HL-60/S4 (cell line): Measurements from ENCODE around the gene SPATA25.
"Not testable (repeated sequence)": the region's sequence is repeated elsewhere in the genome, so short reads cannot be mapped to it uniquely, and the experiment has no call there.

Experiments used
- in situ Hi-C: fragments of 300-500 bp; cut with MboI; formaldehyde crosslinking; loops from 2 replicates; pipeline ENCODE4 v1.14.3; 2022; ENCODE audit warnings: low sequenced_read_pairs

SPATA25 gene

GRCh38 chr20:45887346-45887715, at the start of gene SPATA25:
SPATA25 (minus strand) TSS chr20:45887622; CDS start chr20:45887590, 32 bp downstream.
- in situ Hi-C loops, result no loop called here

GRCh38 chr20:45935416-45936046, 48.1 kb upstream of the SPATA25 start:
- in situ Hi-C loops, result no loop called here

DNA sequence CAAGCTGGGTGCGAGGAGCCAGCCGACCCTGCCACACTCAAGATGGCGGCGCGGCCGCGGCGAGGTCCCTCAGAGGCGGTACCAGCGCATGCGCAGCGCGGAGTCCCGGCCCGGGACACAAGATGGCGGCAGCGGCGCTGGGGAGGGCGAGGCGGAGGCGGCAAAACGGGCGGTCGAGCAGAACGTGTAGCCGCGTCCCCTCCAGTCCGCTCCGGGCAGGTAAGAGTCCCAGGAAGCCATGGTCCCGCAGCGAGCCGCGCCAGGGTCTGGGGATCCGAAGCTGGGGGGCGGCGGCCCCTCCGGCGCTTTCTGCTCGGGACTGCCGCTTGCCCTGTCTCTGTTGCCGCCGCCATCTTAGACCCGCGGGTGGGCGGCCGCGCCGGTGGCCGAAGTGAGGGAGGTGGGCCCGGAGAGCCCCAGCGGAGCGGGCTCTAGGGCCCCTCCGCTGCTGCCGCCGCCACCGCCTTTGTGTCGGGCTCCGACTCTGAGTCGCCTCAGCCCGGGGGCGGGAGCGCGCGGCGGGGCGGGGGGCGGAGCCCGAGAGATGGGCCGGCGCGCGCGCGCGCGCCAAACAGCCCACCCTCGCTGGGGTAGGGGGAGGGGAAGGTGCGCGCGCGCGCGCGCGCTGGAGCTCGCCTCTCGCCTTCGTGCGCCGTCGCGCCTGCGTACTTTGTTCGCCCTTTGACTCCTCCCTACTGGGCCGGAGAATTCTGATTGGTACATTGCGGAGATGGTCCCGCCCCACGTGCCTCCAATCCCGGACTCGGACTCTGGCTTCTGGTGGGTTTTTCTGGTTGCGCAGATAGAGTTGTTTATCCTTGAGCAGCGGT, 47.4 kb upstream of the SPATA25 start, which contains the start of gene PCIF1:
Gene PCIF1 (plus strand): TSS at position 98 of the 830 bp plus-strand sequence. CDS start 4,317 bp downstream, outside the sequence.
- in situ Hi-C loops, result no loop called here

DNA sequence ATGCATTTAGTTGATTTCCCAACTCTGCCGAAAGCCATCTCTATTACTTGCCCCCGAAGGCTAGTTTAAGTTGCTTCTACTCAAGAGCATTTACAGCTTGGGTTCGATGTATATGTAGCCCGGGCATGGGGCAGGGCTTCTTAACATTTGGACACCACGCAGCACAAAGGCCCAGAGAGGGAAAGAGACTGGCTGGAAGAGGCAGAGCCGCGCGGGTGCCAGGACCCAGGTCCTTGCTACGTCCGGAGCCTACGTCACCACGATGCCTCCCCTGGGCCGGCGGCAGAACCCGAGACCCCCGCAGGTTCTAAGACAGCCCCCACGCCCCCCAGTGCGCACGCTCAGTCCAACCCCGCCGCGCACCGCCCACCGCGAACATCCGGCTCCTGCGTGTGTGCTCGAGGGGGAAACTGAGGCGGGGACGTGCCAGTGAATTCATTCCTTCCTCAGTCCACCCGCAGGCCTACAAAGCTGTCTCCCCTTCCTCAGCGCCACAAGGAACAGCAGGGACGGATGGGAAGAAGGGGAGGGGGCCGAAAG, 46.7 kb upstream of the SPATA25 start:
- in situ Hi-C loops, result no loop called here

DNA sequence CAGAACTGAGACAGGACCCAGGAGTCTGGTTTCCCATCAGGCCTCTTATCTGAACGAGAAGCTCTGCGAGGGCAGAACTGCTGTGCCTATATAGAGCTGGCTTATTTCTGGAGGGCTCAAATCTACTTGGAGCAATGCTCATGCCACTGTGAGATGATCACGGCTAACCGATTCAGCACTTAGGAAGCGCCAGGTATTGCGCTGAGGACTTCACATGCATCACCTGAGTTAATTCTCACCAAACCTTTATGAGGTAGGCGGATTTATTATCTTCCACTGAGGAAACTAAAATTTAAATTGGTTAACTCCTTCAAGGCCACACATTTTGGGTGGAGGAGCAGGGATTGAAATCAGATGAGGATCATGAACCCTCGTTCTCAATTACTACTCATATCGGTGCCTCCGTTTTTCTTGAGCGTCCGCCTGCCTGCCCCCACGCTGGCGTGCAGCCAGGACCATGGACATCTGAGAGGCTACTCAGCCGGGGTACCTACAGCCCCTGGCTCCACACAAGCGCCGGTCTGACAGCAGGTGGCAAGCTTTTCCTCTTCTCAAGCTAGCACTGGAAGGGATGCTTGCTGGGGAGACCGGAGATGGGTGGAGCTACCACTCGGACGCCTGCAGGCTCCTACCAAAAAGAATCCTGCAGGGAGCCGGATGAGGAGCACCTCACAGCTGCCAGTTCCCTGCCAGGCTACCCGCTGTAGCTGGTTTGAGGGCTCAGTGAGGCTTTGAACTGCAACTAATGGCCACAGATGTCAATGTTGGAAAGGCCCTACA, 46.0 kb upstream of the SPATA25 start:
- in situ Hi-C loops, result no loop called here

DNA sequence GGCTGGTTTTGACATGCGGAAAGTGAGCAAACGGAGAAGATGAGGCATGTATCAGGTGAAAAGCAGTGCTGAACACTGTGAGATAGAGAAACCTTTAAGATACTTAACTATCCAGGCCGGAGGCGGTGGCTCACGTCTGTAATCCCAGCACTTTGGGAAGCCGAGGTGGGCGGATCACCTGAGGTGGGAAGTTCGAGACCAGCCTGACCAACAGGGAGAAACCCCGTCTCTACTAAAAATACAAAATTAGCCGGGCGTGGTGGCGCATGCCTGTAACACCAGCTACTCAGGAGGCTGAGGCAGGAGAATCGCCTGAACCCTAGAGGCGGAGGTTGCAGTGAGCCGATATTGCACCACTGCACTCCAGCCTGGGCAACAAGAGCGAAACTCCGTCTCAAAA, 44.3 kb upstream of the SPATA25 start:
- in situ Hi-C loops, result not testable (repeated sequence)

DNA sequence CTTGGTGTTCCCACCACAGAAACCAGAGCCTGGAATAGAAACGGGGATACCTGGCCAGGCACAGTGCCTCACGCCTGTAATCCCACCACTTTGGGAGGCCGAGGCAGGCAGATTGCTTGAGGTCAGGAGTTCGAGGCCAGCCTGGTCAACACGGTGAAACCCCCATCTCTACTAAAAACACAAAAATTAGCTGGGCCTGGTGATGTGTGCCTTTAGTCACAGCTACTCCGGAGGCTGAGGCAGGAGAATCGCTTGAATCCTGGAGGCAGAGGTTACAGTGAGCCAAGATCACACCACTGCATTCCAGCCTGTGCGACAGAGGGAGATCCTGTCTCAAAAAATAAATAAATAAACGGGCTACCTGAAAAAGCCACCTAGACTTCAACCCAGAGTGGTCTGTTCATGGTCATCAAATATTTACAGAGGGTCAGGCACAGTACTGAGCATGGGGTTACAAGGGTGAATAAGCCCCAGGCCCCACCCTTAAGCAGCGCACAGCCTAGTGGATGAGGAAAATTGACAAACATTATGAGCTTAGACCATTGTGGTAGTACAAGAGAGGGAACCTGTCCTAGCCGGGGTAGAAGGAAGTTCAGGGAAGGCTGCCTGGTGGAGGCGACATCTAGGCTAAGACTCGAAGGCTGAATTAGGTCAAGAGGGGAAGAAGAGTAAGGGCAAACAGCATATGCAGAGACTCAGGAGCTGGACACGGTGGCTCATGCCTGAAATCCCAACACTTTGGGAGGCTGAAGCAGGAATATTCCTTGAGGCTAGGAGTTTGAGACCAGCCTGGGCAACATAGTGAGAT, 39.9 kb upstream of the SPATA25 start:
- in situ Hi-C loops, result no loop called here

- in situ Hi-C loops, result no loop called here
Observed at GRCh38 chr20:45926731-45927070, 39.3 kb upstream of the SPATA25 start.

- in situ Hi-C loops, result no loop called here
Observed at GRCh38 chr20:45925821-45926506, 38.5 kb upstream of the SPATA25 start.

DNA sequence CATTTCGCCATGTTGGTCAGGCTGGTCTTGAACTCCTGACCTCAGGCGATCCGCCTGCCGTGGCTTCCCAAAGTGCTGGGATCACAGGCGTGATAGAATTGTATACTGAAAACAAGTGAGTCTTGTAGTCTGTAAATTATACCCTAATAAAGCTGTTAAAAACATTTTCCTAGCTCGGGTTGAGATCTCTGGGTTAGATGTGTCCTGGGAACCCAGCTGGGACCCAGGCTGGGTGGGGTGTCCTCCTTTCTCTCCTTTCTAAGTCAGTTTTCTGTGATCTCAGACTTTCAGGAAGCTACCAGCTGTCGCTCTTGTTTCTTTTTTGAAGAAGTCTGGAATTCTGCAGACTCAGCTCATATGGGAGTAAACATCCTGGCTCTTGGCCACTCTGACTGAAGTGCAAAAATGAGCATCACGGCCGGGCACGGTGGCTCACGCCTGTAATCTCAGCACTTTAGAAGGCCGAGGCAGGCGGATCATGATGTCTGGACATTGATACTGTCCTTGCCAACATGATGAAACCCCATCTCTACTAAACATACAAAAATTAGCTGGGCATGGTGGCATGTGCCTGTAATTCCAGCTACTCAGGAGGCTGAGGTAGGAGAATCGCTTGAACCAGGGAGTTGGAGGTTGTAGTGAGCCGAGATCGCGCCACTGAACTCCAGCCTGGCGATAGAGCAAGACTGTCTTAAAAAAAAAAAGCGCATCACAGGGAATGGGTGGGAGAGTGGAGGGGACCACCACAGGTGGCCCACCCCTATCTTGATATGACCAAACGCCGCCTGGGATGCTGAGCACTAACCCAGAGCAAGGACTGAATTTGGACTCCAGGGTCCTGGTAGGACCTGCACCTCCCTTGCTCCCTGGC, 37.2 kb upstream of the SPATA25 start:
- in situ Hi-C loops, result no loop called here

DNA sequence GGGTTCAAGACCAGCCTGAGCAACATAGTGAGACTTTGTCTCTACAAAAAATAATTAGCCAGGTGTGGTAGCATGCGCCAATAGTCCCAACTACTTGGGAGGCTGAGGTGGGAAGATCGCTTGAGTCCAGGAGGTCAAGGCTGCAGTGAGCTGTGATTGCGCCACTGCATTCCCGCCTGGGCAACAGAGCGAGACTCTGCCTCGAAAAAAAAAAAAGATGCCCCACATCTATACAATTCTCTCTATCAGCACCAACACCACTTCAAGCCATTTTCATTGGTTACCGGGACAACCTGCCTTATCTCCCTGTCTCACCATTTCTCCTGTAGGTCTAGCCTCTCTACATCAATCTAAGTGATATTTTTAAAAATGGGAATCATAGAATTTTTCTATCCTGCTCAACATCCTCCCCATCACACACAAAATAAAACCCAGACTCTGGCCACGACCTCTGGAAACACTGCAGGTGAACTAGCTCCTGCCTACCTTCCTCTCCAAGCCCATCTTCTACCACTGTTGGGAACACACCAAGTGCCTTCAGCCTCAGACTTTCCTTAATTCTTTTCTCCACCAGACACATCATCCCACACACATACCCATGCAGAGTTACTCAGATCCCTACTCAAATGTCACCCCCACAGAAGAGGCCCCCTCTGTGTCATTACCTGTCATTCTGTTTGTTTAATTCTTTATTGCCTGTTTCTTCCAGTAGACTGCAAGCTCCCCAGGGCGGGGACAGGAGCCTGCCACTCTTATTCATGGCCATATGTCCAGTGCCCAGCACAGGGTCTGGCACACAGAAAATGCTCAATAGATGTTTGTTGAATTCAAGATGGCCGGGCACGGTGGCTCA, 34.1 kb upstream of the SPATA25 start:
- in situ Hi-C loops, result no loop called here

GRCh38 chr20:45920462-45921336, 33.3 kb upstream of the SPATA25 start:
- in situ Hi-C loops, result no loop called here

GRCh38 chr20:45919542-45920399, 32.3 kb upstream of the SPATA25 start:
- in situ Hi-C loops, result no loop called here

GRCh38 chr20:45918779-45919537, 31.5 kb upstream of the SPATA25 start:
- in situ Hi-C loops, result no loop called here

- in situ Hi-C loops, result no loop called here
Observed at GRCh38 chr20:45918182-45918737, 30.8 kb upstream of the SPATA25 start.
